ENCODE results near the gene ARF1.

ARF1 gene

GRCh38 chr1:228147151-228147693, 64.7 kb downstream of the ARF1 start:
- DNase-seq (ENCODE audit: low read depth in 2 of 2), result no peak

DNA sequence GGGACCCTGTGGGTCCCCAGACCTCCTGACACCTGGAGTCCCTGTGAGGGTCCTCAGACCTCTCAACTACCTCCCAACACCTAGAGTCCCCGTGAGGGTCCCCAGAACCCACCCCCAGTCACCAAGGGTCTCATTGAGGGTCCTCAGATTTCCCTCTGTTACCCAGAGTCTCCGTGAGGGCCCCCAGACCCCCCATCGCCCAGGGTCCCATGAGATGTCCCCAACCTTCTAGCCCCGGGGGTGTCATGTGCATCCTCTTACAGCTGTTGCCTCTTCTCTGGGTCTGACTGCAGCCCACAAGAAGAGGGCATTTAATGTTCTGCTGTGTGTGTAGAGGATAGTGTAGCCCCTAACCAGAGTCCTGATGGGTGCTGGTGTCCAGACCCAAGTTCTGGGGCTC, 65.3 kb downstream of the ARF1 start:
- no peak for DNase-seq (ENCODE audit: low read depth in 2 of 2)

- DNase-seq (ENCODE audit: low read depth in 2 of 2), result no peak
These were observed 65.8 kb downstream of the ARF1 start for GRCh38 chr1:228148196-228148861.

Measured in activated CD4-positive, alpha-beta T cell treated with anti-CD3 and anti-CD28 coated beads for 24 hours (primary cell).